Subcutaneous adipose tissue (tissue), 4 donors: Measurements from ENCODE around the gene TMEM185B. TPM values are rescaled to one million over a fixed set of nuclear protein-coding genes. Genes with fewer than 3 reads are reported as not detected.

Experiments used
- CTCF ChIP-seq: fragments of 450-650 bp; IDR thresholded peaks from one replicate; pipeline ENCODE4 v1.5.1; 2016; ENCODE audit warnings: low read depth, mild to moderate bottlenecking, control low read depth, antibody characterized with exemption, moderate library complexity
- total RNA-seq, 4 donors: library from RNA; depleted of rRNA; stranded (reverse); fragments of >200 nt; gene quantifications; one replicate each; pipeline ENCODE4 v1.1.0, GENCODE V29; 2016

Gene TMEM185B
- total RNA-seq, 4 donors from 2014 or later = 13.6 to 24.9 (median 17.7) TPM

GRCh38 chr2:120195553-120195952, 27.6 kb downstream of the TMEM185B start:
- TF ChIP-seq CTCF = no peak

DNA sequence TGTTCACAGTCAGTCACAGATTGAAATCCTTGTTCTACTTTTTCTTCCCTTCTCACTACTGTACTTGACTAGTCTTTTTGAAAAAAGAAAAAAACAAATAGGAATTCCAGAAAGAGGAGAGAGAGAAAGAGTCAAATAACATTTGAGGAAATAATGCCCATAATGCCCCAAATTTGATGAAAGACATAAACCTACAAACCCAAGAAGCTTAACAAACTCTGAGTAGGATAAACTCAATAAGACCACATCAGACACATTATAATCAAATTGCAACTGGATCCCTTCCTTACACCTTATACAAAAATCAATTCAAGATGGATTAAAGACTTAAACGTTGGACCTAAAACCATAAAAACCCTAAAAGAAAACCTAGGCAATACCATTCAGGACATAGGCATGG, 30.9 kb downstream of the TMEM185B start:
- TF ChIP-seq CTCF = no peak

GRCh38 chr2:120189189-120189588, 34.0 kb downstream of the TMEM185B start:
- no peak for TF ChIP-seq CTCF

- no peak for TF ChIP-seq CTCF
These were observed 41.1 kb downstream of the TMEM185B start for GRCh38 chr2:120182019-120182560.

- no peak for TF ChIP-seq CTCF
These were observed 43.1 kb downstream of the TMEM185B start for GRCh38 chr2:120180066-120180465.

DNA sequence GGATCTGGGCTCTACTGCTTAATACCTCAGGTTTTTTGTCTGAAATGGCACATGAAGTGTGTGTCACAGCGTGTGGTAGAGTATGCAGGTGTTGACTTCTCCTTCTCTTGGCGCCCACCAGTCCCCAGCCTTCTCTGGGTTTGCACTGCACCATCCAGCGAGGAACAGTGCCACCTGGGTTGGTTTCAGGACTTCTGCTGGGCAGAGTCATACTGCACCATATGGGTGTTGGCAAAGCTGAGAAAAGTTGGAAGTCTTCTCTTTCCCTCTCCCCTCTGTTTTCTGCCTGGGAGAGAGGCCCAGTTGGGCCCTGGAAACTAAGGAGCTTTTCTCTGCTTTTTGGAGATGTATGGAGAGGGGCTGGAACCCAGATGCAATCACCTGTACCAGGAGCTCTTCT, 43.8 kb downstream of the TMEM185B start:
- TF ChIP-seq CTCF = no peak

DNA sequence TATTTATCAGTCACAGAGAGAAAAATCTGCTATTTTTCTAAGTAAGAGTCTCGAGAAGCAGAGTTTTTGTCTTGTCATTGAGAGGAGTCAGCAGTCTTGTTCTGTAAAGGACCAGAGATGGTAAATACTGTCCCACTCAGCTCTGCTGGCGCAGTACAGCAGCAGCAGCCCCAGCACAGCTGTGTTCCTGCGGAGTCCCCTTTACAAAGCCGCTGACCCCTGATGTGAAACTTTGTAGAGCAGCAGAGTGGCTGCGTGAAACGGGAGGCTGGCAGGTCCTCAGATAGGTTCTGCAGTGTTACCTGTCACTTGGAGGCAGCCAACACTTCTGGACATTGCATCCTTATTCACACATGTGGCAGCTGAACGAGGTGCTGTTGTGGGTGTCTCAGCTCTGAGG, 45.2 kb downstream of the TMEM185B start:
- TF ChIP-seq CTCF = no peak
